Duodenal mucosa (tissue), 2 donors: ENCODE measurements around the gene MEN1.

Experiments used
- H3K27ac ChIP-seq: one replicate; pipeline ENCODE4 v1.7.0; 2013; ENCODE audit warnings: low read depth, low read length
- H3K27me3 ChIP-seq, 2 donors: one replicate each; pipeline ENCODE4 v1.7.0; 2013; ENCODE audit warnings: low read length in 2 of 2, control low read depth in 1 of 2; ENCODE audit not compliant: insufficient read depth in 2 of 2, control insufficient read depth in 1 of 2
- H3K36me3 ChIP-seq, 2 donors: one replicate each; pipeline ENCODE4 v1.7.0; 2013; ENCODE audit warnings: low read length in 2 of 2, control low read depth in 1 of 2; ENCODE audit not compliant: insufficient read depth in 2 of 2, control insufficient read depth in 1 of 2
- H3K4me1 ChIP-seq, 2 donors: one replicate each; pipeline ENCODE4 v1.7.0; 2013; ENCODE audit warnings: low read length in 2 of 2, control low read depth in 1 of 2; ENCODE audit not compliant: insufficient read depth in 2 of 2, control insufficient read depth in 1 of 2
- H3K4me3 ChIP-seq, 2 donors: one replicate each; pipeline ENCODE4 v1.7.0; 2013; ENCODE audit warnings: low read length in 2 of 2, low read depth in 1 of 2
- H3K9ac ChIP-seq, 2 donors: one replicate each; pipeline ENCODE4 v1.7.0; 2013; ENCODE audit warnings: low read length in 2 of 2, low read depth in 1 of 2
- H3K9me3 ChIP-seq, 2 donors: one replicate each; pipeline ENCODE4 v1.7.0; 2013; ENCODE audit warnings: low read length in 2 of 2, control low read depth in 1 of 2; ENCODE audit not compliant: control insufficient read depth in 1 of 2

Gene MEN1

GRCh38 chr11:64760759-64761420 is 49.5 kb downstream of the MEN1 start:
- Histone ChIP-seq H3K9ac (no peak overlapping the region), H3K27me3 (no peaks in the 10 kb centered on the region), H3K4me3 (no peak overlapping the region), H3K36me3 (peaks cover 31 to 41% of the 10 kb centered on the region in 2 donors), H3K9me3 (no peaks in the 10 kb centered on the region), H3K27ac (no peak overlapping the region), H3K4me1 (peaks cover 0 to 19% of the 10 kb centered on the region in 2 donors)

DNA sequence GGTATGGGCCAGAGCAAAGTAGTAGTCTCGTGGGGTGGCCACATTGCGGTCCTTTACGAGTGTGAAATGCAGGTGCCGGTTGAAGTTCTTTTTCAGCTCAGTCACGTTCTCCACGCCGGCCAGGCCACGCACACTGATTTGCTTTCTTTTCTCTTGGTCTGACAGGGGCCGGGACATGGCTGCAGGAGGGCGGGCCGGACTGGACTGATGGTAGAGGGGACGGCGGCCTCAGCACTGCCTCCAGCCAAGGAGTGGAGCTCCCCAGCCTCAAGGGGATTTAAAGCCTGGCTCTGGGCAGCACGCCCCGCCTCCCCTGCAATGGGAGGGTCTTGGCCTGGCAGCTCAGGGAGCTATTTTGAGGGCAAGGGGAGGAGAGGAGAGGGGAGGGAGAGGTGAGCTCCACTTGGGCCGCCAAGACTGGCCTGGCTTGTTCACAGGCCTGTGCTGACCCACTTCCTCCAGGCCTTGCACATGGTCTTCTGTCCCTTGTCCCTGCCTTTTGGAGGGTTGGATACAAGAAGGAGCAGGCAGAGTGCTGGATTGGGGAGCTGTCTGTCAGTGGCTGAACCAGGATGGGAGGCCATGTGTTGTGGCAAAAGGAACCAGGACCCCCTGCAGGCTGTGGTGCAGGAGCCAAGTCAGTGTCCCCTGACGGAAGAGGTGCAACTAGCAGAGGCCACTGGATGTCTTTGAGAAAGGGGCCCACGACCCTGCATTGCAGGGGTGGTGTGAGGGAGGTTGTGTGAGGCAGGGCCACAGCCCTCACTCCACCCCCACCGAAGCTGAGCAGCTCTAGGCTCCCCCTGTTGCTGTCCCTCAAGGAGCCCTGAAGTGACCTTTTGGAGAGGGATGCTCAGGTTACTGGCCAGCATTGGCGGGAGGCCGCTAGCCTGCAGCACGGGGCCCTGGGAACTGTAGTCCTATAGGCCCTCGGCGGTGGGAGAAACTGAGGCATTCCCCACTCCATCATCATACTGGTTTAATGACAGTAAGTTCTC is 50.3 kb downstream of the MEN1 start, which contains the start of gene PYGM:
TSS of gene PYGM (minus strand) at position 253 of the 998 bp plus-strand sequence. CDS start at position 177, 76 bp downstream.
- no peak within 1 kb of the TSS for H3K4me3 ChIP-seq
- H3K27me3 ChIP-seq = no peaks in the 10 kb centered on the region
- peaks cover 0 to 18% of the 10 kb centered on the region in 2 donors for H3K4me1 ChIP-seq
- peaks cover 26 to 34% of the 10 kb centered on the region in 2 donors for H3K36me3 ChIP-seq
- H3K9ac ChIP-seq = no peak within 1 kb of the TSS
- no peak within 1 kb of the TSS for H3K27ac ChIP-seq
- no peaks in the 10 kb centered on the region for H3K9me3 ChIP-seq

- Histone ChIP-seq H3K9me3 (no peaks in the 10 kb centered on the region), H3K27me3 (no peaks in the 10 kb centered on the region), H3K9ac (no peak overlapping the region), H3K27ac (no peak overlapping the region), H3K4me3 (no peak overlapping the region), H3K36me3 (peaks cover 19 to 27% of the 10 kb centered on the region in 2 donors), H3K4me1 (peaks cover 0 to 12% of the 10 kb centered on the region in 2 donors)
These were observed 51.1 kb downstream of the MEN1 start for GRCh38 chr11:64759131-64759721.

GRCh38 chr11:64758330-64759079 is 51.8 kb downstream of the MEN1 start:
- Histone ChIP-seq H3K9me3 (no peaks in the 10 kb centered on the region), H3K4me3 (no peak overlapping the region), H3K9ac (no peak overlapping the region), H3K27me3 (no peaks in the 10 kb centered on the region), H3K4me1 (peaks cover 0 to 12% of the 10 kb centered on the region in 2 donors), H3K36me3 (peaks cover 14 to 20% of the 10 kb centered on the region in 2 donors), H3K27ac (no peak overlapping the region)

DNA sequence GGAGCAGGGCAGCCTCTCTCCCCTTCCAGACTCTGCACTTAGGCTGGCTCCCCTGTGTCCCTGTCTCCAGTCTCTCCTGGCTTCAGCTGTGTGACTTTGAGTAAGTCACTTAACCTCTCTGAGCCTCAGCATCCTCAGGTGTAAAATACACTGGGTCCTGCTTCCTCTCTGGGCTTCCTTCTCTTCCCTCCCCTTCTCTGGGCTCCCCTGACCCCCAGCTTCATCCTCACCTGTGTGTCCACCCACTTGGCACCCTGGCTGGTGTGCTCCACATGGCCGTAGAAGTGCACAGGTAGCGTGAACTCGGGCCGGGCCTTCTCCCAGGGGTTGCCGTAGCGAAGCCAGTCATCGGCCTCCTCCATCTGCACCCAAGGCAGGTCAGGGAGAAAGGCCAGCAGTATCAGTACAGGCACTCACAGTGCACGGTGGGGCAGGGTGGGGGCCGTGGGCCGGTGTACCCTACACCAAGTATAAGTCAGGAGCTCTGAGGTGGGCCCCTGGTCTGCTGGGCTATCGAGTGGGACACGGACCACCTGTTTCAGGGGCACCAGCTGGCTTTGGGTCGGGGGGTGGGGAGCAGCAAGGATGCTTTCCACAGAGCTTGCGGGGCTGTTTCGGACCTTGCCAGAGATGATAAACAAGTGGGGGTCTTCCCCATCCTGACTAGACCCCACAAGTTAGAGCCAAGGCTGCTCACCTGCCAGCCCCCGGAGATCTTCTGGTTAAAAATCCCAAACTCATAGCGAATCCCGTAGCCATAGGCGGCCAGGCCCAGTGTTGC is 52.6 kb downstream of the MEN1 start:
- H3K27ac ChIP-seq = no peak overlapping the region

DNA sequence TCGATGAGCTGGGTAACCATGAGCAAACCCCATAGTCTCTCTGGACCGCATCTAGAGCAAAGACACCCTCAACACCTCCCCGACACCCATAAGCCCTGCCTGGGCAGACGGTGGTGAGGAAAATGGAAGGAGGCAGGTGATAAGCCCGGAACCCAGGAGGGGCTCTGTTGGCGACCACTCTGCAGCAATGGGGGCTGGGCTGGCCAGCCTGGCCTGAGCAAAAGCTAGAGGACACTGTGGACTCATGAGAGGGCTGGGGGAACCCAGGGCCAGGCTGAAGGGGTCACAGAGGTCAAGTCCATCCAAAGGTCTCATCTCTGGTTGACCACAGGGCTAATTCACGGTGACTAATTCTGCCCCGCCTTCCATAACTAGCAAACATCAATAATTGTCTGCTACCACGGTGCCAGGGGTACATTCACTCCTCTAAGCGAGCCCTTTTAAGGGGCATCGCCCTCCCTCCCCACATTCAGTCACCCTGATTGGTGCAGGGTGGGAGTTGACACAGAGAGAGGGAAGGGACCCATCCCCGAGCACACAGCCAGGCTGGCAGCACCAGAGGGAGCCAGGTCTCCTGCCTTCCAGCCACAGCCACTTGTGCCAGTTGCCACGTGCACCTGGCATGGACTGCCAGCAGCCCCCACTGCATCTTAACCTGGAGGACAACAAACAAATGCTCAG is 54.5 kb downstream of the MEN1 start:
- Histone ChIP-seq H3K4me3 (no peak overlapping the region), H3K27ac (no peak overlapping the region), H3K27me3 (no peaks in the 10 kb centered on the region), H3K9ac (no peak overlapping the region), H3K36me3 (peaks cover 0 to 2% of the 10 kb centered on the region in 2 donors), H3K9me3 (no peaks in the 10 kb centered on the region), H3K4me1 (peaks cover 0 to 6% of the 10 kb centered on the region in 2 donors)

More for the DNA sequence above, 52.6 kb downstream of the MEN1 start:
- Histone ChIP-seq H3K9me3 (no peaks in the 10 kb centered on the region), H3K36me3 (peaks cover 8 to 12% of the 10 kb centered on the region in 2 donors), H3K9ac (no peak overlapping the region), H3K4me1 (peaks cover 0 to 6% of the 10 kb centered on the region in 2 donors), H3K4me3 (no peak overlapping the region), H3K27me3 (no peaks in the 10 kb centered on the region)

- Histone ChIP-seq H3K9ac (no peak overlapping the region), H3K36me3 (no peaks in the 10 kb centered on the region), H3K9me3 (no peaks in the 10 kb centered on the region), H3K27me3 (no peaks in the 10 kb centered on the region), H3K4me1 (peaks cover 0 to 2% of the 10 kb centered on the region in 2 donors), H3K4me3 (no peak overlapping the region), H3K27ac (no peak overlapping the region)
These were observed 55.3 kb downstream of the MEN1 start for GRCh38 chr11:64754919-64755662.

GRCh38 chr11:64754124-64754918 is 56.0 kb downstream of the MEN1 start:
- H3K27me3 ChIP-seq = no peaks in the 10 kb centered on the region
- H3K36me3 ChIP-seq = no peaks in the 10 kb centered on the region
- H3K4me1 ChIP-seq = no peaks in the 10 kb centered on the region
- no peak overlapping the region for H3K9ac ChIP-seq
- H3K27ac ChIP-seq = no peak overlapping the region
- H3K4me3 ChIP-seq = no peak overlapping the region
- no peaks in the 10 kb centered on the region for H3K9me3 ChIP-seq
